ENCODE results near the gene FAM200C.

DNA sequence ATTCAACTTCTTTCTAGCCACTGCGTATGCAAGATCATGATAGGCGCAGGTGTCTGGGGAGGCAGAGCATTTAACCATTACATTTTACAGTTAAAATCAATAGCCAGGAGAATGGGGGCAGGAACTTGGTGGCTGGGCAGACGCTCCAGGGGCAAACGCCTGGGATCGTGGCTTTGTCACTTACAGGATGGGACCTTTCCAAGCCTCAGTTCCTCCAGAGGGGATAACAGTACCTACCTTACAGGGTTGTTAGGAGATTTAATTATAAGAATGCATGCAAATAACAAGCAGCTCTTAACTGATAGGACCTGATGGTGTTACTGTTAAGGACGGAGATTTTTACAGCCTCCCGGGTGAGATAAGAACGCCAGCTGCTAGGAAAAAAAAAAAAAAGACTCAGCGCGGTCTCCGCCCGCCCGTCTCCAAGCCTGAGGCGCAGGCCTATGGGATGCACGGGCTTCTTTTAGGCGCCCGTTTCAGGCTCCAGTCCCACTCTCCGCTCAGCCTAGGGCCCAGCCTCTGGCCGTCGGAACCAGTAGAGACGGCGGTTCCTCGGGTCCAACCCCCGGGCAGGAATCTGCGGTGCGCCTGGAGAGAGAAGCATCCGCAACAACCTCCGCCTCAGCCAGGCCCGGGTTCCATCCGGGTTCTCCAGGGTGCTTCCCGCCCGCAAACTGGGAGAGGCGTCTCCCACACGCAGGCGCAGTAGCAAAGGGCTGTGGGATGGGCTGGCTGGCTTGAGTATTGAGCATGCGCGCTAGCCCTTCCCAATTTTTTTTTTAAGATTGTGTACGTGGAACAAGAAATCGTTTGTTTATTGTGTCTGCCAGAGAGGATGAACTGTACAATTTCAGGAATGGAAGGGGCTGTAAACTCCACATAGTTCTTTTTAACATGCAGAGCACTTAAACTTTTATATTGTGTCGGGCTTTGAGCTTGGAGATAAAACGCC lies at the start of gene FAM200C:
- TF ChIP-seq ZNF274 (IDR thresholded peaks at IDR 0.05; ENCODE audit: low read depth, low read length) (no peak), YY1 (IDR thresholded peaks at IDR 0.05; ENCODE audit: insufficient read depth, insufficient read length) (no peak)

Measured in NT2/D1 (cell line).